GM12878 (cell line): ENCODE data around the gene SCARB2. TPM values are rescaled to one million over a fixed set of nuclear protein-coding genes. Genes with fewer than 3 reads are reported as not detected.
A peak's percentile ranks its signal among the peaks of the same experiment; 100 is the strongest.

ENCODE experiments used
- ATF2 ChIP-seq: IDR thresholded peaks from 2 replicates; pipeline ENCODE4 v1.6.1; 2012; ENCODE audit warnings: low read length, inconsistent platforms
- CHD2 ChIP-seq: IDR thresholded peaks from 2 replicates; pipeline ENCODE4 v1.6.1; 2011; ENCODE audit warnings: low read depth, low read length, improper control_type of control experiment, borderline replicate concordance
- IKZF1 ChIP-seq: fragments of 450-650 bp; conservative IDR thresholded peaks from 2 replicates; pipeline ENCODE4 v1.6.1; 2017; ENCODE audit warnings: antibody characterized with exemption, mild to moderate bottlenecking
- NFIC ChIP-seq: IDR thresholded peaks from 2 replicates; pipeline ENCODE4 v1.6.1; 2012; ENCODE audit warnings: low read depth, mild to moderate bottlenecking, inconsistent platforms, low read length, moderate library complexity
- NFYA ChIP-seq: IDR thresholded peaks from 2 replicates; pipeline ENCODE4 v1.6.1; 2011; ENCODE audit warnings: low read depth, mild to moderate bottlenecking, low read length, improper control_type of control experiment, borderline replicate concordance
- NR2C1 ChIP-seq: fragments of 450-650 bp; IDR thresholded peaks from 2 replicates; pipeline ENCODE4 v1.6.1; 2017; ENCODE audit warnings: antibody characterized with exemption, mild to moderate bottlenecking, moderate library complexity
- PAX5 ChIP-seq: IDR thresholded peaks from 2 replicates; pipeline ENCODE4 v1.6.1; 2011; ENCODE audit warnings: low read depth, low read length, borderline replicate concordance
- RCOR1 ChIP-seq: conservative IDR thresholded peaks from 2 replicates; pipeline ENCODE4 v1.6.1; 2012; ENCODE audit warnings: low read depth, low read length, improper control_type of control experiment
- SMC3 ChIP-seq: IDR thresholded peaks from 2 replicates; pipeline ENCODE4 v1.6.1; 2011; ENCODE audit warnings: low read length, improper control_type of control experiment, borderline replicate concordance
- SRF ChIP-seq, 2 experiments: IDR thresholded peaks; 2 replicates each; pipeline ENCODE4 v1.6.1; 2011; ENCODE audit warnings: low read depth in 2 of 2, low read length in 2 of 2, mild to moderate bottlenecking in 1 of 2, moderate library complexity in 1 of 2
- SUZ12 ChIP-seq: fragments of 200-600 bp; sonication (generic); IDR thresholded peaks from one replicate; pipeline ENCODE4 v1.6.1; 2018; ENCODE audit warnings: antibody characterized with exemption, mild to moderate bottlenecking; ENCODE audit not compliant: unreplicated experiment
- polyA plus RNA-seq, 11 experiments: library from polyadenylated mRNA; depleted of rRNA in 4 of 11; unstranded in 6 of 11; stranded (reverse) in 5 of 11; fragments of >200 nt; fragmentation: Nextera tagmentation in 4 of 11; fragmentation: Illumina TruSeq in 1 of 11; extraction: Ambion mirVana in 4 of 11; extraction: Trizol in 1 of 11; gene quantifications; 1 replicate in 1 of 11; 2 replicates in 10 of 11; pipeline versions ENCODE4 v1.2.1 to v1.2.3, GENCODE V29; 2011 to 2016; ENCODE audit warnings: inconsistent platforms in 2 of 11, missing spikeins in 2 of 11, low read depth in 1 of 11
- total RNA-seq, 4 experiments: library from RNA; depleted of rRNA in 3 of 4; stranded (reverse); fragments of >200 nt in 3 of 4; fragmentation: Illumina TruSeq in 1 of 4; extraction: Trizol in 1 of 4; gene quantifications; 2 replicates each; pipeline versions ENCODE4 v1.2.1 to v1.2.3, GENCODE V29; 2013 to 2021
- TF ChIP-seq, protein P1 (sequence below): fragments of 450-650 bp; formaldehyde crosslinking; IDR thresholded peaks from 2 replicates; pipeline ENCODE4 v1.5.0; 2022; ENCODE audit warnings: mild to moderate bottlenecking, missing genetic modification characterization
- TF ChIP-seq, protein P2 (sequence below): fragments of 450-650 bp; conservative IDR thresholded peaks from 2 replicates; pipeline ENCODE4 v1.6.1; 2017; ENCODE audit warnings: mild to moderate bottlenecking, moderate library complexity

SCARB2 gene
- total and polyA plus RNA-seq, 10 of the 15 experiments (the other 5 are each of a cell fraction or from before 2014, with no cell fraction given) = 2.1 to 11.7 (median 9.5) TPM

- TF ChIP-seq, protein P1, sequence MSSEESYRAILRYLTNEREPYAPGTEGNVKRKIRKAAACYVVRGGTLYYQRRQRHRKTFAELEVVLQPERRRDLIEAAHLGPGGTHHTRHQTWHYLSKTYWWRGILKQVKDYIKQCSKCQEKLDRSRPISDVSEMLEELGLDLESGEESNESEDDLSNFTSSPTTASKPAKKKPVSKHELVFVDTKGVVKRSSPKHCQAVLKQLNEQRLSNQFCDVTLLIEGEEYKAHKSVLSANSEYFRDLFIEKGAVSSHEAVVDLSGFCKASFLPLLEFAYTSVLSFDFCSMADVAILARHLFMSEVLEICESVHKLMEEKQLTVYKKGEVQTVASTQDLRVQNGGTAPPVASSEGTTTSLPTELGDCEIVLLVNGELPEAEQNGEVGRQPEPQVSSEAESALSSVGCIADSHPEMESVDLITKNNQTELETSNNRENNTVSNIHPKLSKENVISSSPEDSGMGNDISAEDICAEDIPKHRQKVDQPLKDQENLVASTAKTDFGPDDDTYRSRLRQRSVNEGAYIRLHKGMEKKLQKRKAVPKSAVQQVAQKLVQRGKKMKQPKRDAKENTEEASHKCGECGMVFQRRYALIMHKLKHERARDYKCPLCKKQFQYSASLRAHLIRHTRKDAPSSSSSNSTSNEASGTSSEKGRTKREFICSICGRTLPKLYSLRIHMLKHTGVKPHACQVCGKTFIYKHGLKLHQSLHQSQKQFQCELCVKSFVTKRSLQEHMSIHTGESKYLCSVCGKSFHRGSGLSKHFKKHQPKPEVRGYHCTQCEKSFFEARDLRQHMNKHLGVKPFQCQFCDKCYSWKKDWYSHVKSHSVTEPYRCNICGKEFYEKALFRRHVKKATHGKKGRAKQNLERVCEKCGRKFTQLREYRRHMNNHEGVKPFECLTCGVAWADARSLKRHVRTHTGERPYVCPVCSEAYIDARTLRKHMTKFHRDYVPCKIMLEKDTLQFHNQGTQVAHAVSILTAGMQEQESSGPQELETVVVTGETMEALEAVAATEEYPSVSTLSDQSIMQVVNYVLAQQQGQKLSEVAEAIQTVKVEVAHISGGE = no peak
- TF ChIP-seq SMC3 (no peak), IKZF1 (no peak), NFYA (no peak), NFIC (no peak), SUZ12 (no peak), SRF (IDR thresholded peaks at IDR 0.05; ENCODE audit: low read depth in 2 of 2, low read length in 2 of 2) (no peak), CHD2 (no peak), NR2C1 (no peak), RCOR1 (no peak), PAX5 (0 out of 2 replicates have a peak, but pooled peaks have one; percentile 28), ATF2 (no peak)
- TF ChIP-seq, protein P2, sequence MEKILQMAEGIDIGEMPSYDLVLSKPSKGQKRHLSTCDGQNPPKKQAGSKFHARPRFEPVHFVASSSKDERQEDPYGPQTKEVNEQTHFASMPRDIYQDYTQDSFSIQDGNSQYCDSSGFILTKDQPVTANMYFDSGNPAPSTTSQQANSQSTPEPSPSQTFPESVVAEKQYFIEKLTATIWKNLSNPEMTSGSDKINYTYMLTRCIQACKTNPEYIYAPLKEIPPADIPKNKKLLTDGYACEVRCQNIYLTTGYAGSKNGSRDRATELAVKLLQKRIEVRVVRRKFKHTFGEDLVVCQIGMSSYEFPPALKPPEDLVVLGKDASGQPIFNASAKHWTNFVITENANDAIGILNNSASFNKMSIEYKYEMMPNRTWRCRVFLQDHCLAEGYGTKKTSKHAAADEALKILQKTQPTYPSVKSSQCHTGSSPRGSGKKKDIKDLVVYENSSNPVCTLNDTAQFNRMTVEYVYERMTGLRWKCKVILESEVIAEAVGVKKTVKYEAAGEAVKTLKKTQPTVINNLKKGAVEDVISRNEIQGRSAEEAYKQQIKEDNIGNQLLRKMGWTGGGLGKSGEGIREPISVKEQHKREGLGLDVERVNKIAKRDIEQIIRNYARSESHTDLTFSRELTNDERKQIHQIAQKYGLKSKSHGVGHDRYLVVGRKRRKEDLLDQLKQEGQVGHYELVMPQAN = no peak
These were observed 15.6 kb downstream of the SCARB2 start (continued) for GRCh38 chr4:76197971-76198410.
